ENCODE measurements around the gene CTNND2.

DNA sequence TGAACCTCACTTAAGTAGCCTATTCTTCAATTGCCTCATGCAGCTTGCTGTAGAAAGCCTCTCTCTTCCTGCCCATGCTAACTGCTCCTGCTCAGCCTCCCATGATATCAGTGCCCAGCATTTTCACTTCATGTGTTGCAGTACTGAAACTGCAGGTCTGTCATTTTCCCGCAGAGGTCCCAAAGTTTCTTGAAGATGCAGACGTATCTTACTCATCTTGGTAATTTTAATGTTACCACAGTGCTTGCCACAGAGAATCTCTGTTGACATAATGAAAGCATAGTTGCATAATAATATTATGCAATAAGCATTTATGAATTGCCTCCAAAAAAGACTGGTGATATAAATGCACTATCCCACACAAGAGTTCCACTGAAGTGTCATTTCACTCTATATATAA is 582.1 kb downstream of the CTNND2 start:
- TF ChIP-seq, protein P1, sequence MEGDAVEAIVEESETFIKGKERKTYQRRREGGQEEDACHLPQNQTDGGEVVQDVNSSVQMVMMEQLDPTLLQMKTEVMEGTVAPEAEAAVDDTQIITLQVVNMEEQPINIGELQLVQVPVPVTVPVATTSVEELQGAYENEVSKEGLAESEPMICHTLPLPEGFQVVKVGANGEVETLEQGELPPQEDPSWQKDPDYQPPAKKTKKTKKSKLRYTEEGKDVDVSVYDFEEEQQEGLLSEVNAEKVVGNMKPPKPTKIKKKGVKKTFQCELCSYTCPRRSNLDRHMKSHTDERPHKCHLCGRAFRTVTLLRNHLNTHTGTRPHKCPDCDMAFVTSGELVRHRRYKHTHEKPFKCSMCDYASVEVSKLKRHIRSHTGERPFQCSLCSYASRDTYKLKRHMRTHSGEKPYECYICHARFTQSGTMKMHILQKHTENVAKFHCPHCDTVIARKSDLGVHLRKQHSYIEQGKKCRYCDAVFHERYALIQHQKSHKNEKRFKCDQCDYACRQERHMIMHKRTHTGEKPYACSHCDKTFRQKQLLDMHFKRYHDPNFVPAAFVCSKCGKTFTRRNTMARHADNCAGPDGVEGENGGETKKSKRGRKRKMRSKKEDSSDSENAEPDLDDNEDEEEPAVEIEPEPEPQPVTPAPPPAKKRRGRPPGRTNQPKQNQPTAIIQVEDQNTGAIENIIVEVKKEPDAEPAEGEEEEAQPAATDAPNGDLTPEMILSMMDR (IDR thresholded peaks at IDR 0.05): no peak
- TF ChIP-seq POLR2A (IDR thresholded peaks at IDR 0.05; ENCODE audit: low read depth): no peak

Measured in esophagus muscularis mucosa (tissue), 3 donors.